Cardiac atrium fibroblast (primary cell): ENCODE results near the gene WDR48. TPM values are rescaled to one million over a fixed set of nuclear protein-coding genes. Genes with fewer than 3 reads are reported as not detected.

Experiments
- total RNA-seq: library from RNA; depleted of rRNA; stranded (reverse); fragments of >200 nt; gene quantifications from 2 replicates; pipeline ENCODE4 v1.2.3, GENCODE V29; 2015

WDR48 gene
- 13.7 and 14.7 TPM in 2 replicates for total RNA-seq

DNA sequence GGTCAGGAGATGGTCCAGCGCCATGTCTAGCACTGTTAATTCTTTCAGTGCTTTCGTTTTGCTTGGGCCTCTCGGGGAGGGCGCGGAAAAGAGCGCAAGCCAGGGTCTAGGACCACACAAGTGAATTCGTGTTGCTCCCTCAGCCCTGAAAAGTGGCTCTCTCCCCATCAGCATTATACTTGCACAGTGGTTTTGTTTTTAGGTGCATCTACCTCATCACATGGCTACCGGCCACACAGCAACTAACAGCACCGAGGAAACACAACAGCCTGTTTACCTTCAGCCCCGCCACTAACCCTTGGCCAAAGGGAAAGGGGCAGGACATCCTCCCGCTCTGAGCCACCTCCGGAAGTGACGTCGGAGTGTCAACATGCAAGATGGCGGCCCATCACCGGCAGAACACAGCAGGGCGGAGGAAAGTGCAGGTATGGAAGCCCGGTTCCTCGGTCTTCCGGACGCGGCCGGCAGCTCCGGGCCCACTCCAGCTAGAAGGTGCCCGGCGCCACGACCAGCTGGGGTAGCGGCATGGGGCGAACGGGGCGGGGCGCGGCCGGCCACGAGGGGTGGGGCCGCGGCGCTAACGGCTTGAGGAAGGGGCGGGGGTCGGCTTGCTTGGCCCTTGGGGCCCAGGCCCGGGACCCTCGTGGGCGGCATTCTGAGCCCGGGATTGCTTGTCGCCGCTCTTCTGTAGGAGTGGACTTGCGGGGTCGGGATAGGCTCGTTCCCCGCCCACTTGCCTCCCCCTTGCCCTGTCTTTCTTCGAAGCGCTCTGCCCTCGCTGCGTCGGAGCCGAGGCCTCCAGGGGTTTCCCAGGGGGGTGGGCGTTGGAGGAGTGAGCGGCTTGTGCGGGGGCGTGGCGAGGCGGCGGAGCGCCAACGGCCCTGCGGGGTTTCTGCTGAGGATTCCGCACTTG is at the start of gene WDR48, which contains the start of gene SCN11A:
TSS of gene WDR48 (plus strand) at position 368 of the 913 bp plus-strand sequence. CDS start at position 378, 10 bp downstream.
TSS of gene SCN11A (minus strand) at position 296 of the 913 bp plus-strand sequence. CDS start 101,582 bp downstream, outside the sequence.

DNA sequence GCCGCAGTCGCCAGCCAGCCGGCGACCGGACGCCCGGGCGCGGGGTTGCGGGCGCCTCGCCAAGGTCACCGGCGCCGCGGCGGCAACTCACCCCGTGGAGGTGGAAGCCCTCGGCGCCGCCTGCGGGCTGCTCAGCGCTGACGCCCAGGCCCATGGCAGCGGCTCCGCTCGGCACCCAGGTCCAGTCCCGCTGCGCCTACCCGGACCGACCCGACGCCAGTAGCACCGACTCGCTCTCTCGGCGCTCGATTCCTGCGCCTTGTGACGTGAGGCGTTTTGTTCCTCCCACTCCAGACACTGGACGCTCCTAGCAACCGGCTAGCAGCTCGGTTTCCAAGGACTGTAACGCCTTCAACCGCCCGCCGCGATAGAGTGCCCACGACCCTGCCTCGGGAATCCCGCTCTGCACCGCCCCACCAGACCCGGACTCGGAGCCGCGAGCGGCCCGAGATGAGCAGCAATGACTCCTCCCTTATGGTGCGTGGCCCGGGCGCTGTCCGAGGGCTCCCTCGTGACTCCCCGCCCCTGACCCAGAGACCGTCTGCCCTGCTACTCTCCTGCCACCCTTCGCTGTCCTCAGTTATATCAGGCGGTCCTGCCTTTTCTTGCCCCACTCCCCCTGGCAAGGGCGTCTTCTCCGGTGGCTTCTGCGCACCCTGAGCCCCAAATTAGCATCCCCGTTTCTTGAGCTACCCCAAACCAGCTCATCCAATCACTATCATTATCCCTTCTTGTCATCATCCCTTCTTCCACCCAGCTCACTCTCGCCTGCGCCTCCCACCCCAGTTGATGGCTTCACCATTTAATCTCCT is 55.8 kb downstream of the WDR48 start, which contains the start of the genes GORASP1 and TTC21A:
TSS of gene GORASP1 (minus strand) at position 240 of the 812 bp plus-strand sequence. CDS start at position 154, 86 bp downstream.
TSS of gene TTC21A (plus strand) at position 293 of the 812 bp plus-strand sequence. CDS start at position 451, 158 bp downstream.

Other genes with a start within 250 kb of the WDR48 start
- under 0.01 TPM in 1 of 2 replicates, not detected in the other for gene SCN10A, start 235.8 kb upstream of the WDR48 start, total RNA-seq
- under 0.01 TPM in 1 of 2 replicates, not detected in the other for gene SCN11A, start 72 bp upstream of the WDR48 start, total RNA-seq
- 25.3 and 65.9 TPM in 2 replicates for gene GORASP1, start 55.6 kb downstream of the WDR48 start, total RNA-seq
- gene TTC21A, start 55.7 kb downstream of the WDR48 start, total RNA-seq, result 0.90 and 1.8 TPM in 2 replicates
- 14.4 TPM in 2 replicates for gene CSRNP1, start 101.6 kb downstream of the WDR48 start, total RNA-seq
- not detected in 2 replicates for gene XIRP1, start 140.6 kb downstream of the WDR48 start, total RNA-seq
- not detected in 2 replicates for gene CX3CR1, start 228.0 kb downstream of the WDR48 start, total RNA-seq